OCI-LY7 (cell line): ENCODE data around the gene GREM2.

Source experiments
- CTCF ChIP-seq: fragments of 200-600 bp; sonication (generic); conservative IDR thresholded peaks from 2 replicates; pipeline ENCODE4 v1.5.1; 2014; ENCODE audit warnings: mild to moderate bottlenecking, antibody characterized with exemption, low read length, moderate library complexity, mixed read lengths
- EZH2phosphoT487 ChIP-seq: fragments of 200-600 bp; sonication (generic); IDR thresholded peaks from 2 replicates; pipeline ENCODE4 v1.6.1; 2018; ENCODE audit warnings: low read depth, borderline replicate concordance, mild to moderate bottlenecking, mixed run types, antibody characterized with exemption, low read length, moderate library complexity, mixed read lengths

GRCh38 chr1:240599299-240599698, 12.7 kb downstream of the GREM2 start:
- TF ChIP-seq CTCF: no peak
- no peak for TF ChIP-seq EZH2phosphoT487
